ENCODE data around the gene SMPD2.

GRCh38 chr6:109440331-109441068 is at the start of gene SMPD2, which contains the start of gene PPIL6:
- TF ChIP-seq EZH2 (IDR thresholded peaks at IDR 0.05; ENCODE audit: insufficient read depth, low read length) = no peak
- TF ChIP-seq, protein P1, sequence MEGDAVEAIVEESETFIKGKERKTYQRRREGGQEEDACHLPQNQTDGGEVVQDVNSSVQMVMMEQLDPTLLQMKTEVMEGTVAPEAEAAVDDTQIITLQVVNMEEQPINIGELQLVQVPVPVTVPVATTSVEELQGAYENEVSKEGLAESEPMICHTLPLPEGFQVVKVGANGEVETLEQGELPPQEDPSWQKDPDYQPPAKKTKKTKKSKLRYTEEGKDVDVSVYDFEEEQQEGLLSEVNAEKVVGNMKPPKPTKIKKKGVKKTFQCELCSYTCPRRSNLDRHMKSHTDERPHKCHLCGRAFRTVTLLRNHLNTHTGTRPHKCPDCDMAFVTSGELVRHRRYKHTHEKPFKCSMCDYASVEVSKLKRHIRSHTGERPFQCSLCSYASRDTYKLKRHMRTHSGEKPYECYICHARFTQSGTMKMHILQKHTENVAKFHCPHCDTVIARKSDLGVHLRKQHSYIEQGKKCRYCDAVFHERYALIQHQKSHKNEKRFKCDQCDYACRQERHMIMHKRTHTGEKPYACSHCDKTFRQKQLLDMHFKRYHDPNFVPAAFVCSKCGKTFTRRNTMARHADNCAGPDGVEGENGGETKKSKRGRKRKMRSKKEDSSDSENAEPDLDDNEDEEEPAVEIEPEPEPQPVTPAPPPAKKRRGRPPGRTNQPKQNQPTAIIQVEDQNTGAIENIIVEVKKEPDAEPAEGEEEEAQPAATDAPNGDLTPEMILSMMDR (IDR thresholded peaks at IDR 0.05; ENCODE audit: insufficient read depth, low read depth, low read length) = no peak
